CMK (cell line): ENCODE data around the gene PHIP.
"Not testable (repeated sequence)": the region's sequence is repeated elsewhere in the genome, so short reads cannot be mapped to it uniquely, and the experiment has no call there.

Experiments used
- DNase-seq: peaks from one replicate; pipeline ENCODE4 v3.0.0-alpha.2; 2010; ENCODE audit warnings: low read depth

PHIP gene

DNA sequence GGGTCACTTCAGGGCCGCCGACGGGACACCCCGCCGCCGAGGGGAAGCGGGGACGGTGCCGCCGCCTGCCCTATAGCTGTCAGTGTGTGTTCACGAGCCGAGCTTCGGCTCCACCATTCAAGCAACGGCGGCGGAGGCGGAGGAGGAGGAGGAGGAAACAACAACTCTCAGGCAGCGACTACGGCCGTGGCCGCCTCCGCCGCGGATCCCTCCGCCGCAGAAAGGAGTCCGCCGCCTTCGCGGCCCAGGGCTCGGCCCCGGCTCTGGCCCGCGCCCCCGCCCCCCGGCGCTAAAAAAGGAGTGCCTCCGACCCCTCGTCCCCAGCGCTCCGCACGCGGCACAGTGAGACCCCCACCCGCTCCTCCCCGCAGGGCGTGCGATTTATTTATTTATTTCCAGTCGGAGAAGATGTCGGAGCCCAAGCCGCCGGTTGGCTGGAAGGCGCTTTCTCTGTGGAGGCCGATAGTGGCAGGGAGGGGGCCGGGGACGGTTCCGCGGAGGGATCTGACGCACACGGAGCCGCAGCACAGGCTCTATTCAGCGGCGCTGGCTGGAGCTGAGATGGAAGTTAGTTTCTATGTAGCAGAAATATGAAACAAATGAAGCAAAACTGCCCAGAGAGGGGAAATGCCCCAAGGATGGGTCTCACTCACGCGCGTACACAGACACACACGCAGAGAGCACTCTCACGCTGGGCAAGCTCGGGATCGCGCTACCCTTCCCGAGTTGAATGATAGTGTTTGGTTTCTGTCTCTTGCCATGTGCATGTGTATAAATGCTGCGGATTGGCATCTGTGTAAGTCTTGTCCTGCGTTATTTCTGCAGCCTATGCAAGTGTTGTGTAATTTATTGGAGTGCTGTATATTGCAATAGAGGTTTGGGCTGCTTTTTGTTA lies at the start of gene PHIP:
Gene PHIP (minus strand): TSS at position 180 of the 895 bp plus-strand sequence. CDS start 186 bp downstream, outside the sequence.
- peak; percentile 90 for DNase-seq

DNA sequence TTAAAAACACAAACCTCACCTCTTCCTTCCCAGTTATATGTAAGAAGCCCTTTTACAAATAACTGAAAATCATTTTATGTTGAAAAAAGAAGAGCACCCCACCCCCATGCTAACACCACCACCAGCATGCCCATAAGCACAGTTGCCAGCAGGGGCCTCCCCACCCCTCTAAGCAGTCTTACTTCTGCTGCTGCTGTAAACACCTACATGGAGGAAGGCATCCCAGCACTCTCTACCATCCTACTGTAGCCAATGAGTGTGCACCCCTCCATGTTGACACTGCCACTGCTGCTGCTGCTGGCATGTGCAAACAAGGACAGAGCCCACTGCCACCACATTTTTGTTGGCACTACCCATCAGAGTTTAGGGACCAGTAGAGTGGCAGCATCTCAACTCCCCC lies 49.6 kb upstream of the PHIP start:
- DNase-seq = no peak

DNA sequence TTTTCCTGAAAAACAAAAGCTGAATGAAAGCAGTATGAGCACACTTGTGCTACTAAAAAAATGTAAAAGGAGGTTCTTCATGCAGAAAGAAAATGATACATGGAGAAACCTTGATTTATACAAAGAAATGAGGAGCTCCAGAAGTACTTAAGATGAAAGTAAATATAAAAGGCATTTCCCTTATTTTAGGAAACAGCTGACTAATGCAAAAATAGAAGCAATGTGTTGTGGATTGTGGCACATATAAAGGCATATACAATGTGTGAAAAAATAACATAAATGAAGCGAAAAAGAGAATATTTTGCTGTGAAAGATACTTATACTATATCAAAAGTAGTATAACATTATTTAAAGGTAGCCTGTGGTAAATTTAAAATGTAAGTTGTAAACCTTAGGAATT lies 41.2 kb upstream of the PHIP start:
- DNase-seq = no peak

DNA sequence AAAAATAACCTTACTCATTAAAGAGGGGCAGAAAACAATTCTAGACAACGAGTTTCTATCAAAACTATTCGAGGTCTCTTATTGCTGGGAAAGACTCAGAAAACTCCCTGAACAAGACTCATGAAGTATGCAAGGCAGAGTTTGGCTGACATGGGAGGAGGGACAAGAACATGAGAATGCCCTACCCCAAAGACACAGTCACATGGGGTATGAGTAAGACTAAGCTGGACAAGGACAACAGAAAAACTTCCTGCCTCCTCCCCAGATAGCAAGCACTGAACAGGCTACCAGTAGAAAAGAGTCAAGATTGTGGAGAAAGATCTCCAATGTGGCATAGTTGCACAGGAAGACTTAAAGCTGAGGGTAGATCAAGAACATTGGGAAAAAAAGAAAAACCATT lies 39.7 kb upstream of the PHIP start:
- no peak for DNase-seq

DNA sequence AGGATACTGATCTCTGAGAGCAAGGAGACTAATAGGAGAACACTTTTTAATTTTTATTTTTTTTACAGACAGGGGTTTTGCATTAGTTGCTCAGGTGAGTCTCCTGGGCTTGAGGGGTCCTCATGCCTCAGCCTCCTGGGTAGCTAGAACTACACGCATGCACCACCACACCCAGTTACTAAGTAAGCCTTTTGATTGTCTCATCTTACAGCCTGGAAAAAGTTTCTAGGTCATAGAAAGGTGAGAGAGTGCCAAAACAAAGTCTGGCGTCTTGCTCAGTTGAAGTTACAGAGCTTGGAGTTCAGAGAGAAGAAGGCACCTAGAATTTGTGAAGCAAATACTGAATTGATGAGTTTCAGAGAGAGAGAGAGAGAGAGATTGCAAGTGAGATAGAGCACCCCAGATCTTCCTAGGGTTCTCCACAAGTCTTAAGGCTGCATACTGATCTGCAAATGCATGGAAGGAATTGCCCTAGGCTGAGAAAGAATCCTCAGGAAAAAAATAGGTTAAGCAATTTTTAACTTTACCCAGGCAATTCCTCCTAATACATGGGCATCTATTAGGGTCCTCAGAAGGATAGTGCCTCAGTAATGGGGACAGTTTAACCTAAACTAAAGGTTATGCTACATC lies 37.6 kb upstream of the PHIP start:
- no peak for DNase-seq

DNA sequence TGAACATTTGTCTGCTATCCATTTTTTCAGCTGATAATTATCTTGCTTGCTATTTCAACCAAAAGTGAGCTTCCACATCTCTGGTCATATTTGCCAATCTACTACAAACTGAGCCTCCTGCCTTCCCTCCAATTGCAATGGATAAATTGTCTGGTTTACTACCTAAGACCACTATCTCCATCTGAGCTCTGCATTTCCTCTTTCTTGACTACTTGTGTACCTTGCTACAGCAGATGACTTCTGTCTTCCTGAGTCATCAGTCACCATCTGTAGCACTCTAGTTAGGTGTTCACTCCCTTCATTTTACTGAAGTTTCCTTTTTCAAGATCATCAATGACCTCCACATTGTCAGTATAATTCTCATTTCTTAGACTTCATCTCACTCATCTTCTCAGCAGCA lies 33.5 kb upstream of the PHIP start:
- DNase-seq = no peak

DNA sequence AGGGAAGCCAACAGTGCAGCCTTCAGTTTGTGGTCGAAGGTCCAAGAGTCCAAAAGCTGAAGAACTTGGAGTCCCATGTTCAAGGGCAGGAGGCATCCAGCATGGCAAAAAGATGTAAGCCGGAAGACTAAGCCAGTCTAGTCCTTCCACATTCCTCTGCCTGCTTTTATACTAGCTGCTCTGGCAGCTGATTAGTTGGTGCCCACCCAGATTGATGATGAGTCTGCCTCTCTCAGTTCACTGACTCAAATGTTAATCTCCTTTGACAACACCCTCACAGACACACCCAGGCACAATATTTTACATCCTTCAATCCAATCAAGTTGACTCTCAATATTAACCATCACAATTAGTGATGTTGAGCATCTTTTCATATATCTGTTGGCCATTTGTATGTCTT lies 23.1 kb upstream of the PHIP start:
- DNase-seq = no peak

DNA sequence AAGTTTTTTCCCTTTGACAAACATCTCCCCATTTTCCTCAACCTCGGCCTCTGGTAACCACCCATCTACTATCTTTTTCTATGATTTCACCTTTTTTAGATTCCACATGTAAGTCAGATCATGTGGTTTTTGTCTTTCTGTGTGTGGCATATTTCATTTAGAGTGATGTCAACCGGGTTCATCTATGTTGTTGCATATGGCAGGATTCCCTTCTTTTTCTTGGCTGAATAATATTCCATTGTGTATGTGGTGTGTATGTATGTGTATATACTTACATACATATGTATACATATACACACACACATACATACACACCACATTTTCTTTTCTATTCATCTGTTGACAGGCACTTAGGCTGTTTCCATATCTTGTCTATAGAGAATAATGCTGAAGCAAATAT lies 22.2 kb upstream of the PHIP start:
- no peak for DNase-seq

DNA sequence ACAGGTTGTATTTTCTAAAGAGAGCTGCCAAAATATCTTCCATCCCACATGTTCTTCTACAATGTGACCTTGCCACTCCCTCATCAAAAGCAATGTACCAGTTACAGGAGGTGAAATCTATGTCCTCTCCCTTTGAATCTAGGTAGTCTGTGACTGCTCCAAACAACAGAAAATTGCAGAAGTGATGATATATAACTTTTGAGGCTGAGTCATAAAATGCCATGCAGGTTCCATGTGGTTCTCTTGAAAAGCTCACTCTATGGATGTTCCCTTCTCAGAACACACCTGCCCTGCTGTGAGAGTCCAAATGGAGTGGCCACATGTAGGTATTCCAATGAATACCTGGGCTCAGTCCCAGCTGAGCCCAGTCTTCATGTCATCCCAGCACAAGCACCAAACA lies 16.9 kb upstream of the PHIP start:
- no peak for DNase-seq

DNA sequence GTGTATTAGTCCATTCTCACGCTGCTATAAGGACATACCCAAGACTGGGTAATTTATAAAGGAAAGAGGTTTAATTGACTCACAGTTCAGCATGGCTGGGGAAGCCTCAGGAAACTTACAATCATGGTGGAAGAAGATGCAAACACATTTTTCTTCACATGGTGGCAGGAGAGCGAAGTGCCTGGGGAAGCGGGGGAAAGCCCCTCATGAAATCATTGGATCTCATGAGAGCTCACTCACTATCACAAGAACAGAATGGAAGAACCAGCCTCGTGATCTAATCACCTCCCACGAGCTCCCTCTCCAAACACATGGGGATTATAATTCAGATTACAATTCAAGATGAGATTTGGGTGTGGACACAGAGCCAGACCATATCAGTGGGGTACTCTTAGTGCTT lies 13.7 kb upstream of the PHIP start:
- DNase-seq = not testable (repeated sequence)

DNA sequence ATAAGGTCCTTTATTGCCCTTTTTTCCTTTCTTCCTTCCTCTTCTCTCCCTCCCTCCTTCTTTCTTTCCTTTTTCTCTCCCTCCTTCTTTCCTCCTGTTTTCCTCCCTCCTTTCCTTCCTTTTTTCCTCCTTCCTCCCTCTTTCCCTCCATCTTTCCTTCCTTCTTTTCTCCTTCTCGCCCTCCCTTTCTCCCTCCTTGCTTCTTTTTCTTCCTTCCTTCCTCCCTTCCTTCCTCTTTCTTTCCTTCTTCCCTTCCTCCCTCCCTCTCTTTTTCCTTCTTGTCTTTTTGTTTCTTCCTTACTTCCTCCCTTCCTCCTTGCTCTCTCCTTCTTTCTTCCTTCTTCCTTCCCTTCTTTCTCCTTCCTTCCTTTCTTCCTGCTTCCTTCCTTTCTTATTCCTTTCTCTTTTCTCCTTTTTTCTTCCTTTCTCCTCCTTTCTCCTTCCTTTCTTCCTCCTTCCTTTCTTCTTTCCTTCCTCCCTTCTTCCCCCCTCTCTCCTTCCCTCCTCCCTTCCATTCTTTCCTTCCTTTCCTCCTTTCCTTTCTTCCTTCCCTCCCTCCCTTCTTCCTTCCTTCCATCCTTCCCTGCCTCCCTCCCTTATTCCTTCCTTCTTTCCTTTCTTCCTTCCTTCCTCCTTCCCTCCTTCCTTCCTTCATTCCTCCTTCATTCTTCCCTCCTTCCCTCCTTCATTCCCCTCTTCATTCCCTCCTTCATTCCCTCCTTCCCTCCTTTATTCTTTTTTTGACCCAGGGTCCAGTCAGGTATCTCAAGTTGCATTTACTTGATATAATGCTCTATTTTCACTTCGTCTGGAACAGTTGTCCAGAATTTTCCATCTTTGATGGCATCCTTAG lies 11.7 kb upstream of the PHIP start:
- DNase-seq = no peak

DNA sequence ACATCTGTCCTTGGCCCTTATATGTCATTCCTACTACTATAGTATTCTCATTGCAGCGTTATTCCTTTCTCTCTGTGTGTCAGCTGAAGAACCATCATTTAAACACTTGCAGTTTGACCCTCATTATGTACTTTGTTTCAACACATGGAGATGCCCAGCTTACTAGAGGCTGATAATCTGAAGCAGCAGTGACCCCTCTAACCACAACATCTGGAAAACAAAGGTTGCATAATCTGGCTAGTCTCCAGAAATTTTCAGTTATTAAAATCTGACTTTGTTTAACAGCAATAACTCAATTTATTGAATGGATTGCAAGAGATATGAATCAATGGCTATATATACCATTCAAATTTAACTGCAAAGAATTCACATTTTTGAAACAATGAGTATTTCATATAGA lies 6.6 kb upstream of the PHIP start:
- DNase-seq = no peak

DNA sequence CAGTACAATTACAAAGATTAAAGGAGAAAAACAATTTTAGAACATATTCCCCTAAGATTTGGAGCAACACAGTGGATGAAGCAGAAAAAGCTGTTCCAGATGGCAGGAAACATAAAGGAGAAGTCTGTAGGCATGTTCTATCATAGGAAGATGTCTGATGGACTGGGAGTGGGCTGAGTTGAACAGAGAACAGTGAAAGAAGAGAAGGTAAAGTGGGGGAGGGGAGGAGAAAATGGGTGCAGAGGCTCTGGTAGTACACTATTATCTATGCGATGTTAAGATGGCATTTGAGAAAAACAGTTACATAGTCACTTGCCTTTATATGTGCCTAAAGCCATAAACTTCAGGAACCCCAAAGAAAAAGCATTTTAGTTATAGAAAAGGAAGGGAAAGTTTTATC lies 4.2 kb upstream of the PHIP start:
- DNase-seq = no peak

DNA sequence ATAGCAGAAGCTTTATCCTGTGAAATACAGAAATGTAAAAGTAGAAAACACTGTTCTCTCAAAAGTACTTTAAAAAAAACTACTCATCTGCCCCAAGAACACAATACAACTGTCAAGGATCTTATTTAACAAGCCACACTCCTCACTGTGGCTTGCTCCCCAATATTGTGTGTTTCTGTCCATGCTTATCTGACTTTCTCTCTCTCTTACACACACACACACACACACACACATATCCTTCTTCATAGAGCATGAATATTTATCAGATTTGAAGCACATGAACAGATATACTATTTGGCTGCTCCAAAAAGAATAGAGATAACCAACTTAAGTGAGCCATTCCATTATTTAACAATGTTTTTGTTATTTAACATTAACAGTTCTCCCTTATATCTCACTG lies 3.6 kb upstream of the PHIP start:
- DNase-seq = no peak

DNA sequence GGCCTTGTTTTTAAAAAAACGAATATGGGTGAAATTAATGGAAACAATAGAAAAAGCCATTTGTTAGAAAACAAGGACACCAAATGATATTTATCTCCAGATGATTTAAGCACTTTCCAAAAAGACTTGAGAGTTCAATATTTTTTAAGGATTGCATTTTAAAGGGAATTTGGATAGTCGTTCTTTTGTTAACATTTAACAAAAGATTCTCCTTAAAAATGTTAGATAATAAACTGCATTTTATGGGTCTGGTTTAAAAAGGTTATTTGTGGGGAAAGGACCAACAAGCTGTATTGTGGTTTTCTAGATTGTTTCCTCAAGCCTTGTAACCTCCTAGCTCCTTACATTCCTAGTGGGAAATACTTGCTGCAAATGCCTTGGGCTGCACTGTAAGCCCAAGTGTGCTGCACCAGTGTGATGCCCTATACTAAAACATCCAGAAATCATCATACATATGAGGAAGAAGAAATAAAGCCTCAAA lies 1.5 kb upstream of the PHIP start:
- no peak for DNase-seq

DNA sequence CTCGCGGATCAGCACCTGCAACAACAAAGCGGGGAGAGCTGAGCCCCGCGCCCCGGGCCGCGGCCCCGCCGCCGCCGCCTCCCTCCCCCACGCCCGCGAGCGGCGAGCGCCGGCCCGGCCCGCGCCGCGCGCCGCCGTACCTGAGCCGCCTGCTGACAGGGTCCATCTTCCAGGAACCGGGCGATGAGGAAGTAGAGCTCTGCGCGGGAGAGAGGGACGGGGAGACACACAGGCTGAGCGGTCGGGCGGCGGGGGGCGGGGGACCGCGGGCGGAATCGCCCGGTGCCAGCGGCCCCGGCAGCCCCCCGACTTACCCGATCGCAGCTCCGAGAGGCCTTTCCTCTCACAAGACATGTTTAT lies 359 bp downstream of the PHIP start:
- DNase-seq = peak; percentile 31

DNA sequence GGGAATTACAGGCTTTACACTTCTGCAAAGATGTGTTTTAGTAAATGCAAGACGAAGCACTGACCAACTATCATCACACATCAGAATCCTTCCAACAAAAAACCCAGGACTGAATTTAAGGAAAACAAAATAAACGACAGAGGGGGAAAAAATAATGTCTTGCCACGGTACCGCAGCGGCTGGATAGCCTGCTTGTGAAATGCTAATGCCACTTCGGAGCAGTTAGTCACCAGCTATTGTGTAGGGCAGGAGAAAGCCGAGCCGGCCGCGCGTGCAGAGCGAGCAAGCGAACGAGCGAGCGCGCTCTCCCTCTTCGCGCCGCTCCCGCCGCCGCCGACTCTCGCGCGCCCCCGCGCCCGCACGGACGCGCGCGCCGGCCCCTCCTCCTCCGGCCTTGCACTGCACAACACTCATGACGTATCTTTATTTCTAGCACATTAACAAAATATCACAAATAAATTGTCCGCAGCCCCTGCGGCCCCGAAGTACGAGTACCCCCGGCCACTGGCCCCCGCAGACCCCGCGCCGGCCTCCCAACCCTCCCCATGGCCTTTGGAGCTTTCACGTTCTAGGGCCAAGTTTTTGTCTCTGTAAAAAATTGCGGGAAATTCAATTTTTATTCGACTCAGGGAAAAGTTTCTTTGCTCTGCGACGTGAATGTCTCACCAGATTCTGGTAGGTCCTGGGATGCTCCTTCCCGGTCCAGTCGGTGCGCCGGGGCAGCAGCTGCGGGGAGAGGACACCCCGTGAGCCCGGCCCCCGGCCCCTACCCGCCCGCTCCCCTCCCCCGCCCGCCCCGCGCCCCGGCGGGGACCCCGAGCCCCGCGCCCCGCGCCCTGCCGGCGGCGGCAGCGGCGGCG lies 1.0 kb downstream of the PHIP start:
- DNase-seq = peak; percentile 40

DNA sequence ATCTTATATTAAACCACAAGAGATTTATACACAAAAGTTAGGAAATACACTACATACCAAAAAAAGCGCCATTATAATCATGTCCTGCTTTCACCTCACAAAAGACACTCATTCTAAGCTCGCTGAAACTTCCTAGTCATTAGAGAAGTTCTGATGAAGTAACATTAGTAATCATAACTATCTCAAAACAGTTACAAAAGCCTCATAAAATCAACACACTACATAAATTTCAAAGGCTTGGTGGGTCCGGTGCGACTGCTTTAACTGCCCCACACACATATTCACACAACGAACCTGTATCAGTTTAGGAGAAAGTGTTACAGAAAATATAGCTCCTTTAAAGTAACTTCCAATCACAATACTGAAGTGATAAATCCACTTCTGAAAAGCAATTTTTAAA lies 1.9 kb downstream of the PHIP start:
- no peak for DNase-seq

DNA sequence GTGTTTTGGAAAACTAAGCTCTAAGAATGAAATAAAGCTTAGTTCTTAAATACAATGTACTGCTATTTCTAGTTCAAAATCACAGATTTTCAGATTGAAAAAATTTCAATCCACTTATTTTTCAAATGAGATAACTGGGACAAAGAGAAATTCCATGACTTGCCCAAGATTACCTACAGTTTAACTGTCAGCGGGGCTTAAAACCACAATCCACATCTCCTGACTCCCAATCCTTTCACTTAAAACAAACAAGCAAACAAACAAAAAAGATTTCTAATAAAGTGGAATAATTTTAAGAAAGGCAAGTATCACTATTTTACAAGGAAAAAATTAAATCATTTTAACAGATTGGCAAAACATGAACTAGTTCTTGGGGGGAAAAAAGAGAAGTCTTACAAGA lies 4.2 kb downstream of the PHIP start:
- no peak for DNase-seq

DNA sequence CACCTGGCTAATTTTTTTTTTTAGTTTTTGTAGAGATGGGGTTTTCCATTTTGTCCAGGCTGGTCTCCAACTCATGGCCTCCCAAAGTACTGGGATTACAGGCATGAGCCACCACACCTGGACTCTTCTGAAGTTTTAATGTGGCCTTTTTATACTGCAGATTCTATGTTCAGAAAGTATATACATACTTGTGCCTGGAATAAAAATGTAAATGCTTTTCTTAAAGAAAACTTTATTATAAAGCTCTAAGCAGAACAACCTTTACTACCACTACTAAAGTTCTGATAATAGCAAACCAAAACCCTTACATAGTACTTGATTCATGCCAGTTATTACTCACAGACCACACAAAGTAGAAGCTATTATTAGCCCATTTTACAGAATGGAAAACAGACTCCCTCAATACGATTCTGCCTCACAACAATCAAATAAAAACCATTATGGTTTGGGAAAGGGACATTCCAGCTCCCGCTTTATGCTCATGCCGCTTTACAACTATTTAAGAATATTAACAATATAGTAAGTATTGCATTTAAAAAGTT lies 5.3 kb downstream of the PHIP start:
- no peak for DNase-seq

DNA sequence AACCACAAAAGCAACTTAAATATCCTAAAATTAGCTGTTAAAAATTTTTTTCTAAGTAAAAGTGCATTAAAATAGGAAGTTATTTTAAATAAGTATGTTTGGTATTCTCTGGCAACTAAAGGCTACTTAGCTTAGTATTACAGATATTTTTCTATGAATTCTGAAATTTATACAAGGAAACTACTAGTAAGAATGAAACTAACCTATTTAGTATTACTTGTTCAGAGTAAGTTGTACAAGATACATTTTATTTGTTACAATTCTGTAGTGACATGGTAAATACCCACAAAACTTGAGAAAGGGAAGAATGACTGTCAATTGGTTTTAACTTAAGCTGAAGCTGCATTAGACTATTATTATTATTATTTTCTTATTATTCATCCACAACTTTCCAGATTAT lies 6.5 kb downstream of the PHIP start:
- no peak for DNase-seq
